HG02642 (cell line): ENCODE measurements around the gene STARD3NL.
"Not testable (repeated sequence)": the region's sequence is repeated elsewhere in the genome, so short reads cannot be mapped to it uniquely, and the experiment has no call there.

Experiments
- ATAC-seq: cut with Tn5 transposase; IDR thresholded peaks from one replicate; pipeline ENCODE4 v1.9.1; 2021; ENCODE audit warnings: mild to moderate bottlenecking; ENCODE audit not compliant: unreplicated experiment, poor library complexity

Gene STARD3NL

GRCh38 chr7:38217672-38218071 is 39.6 kb downstream of the STARD3NL start:
- no peak for ATAC-seq

DNA sequence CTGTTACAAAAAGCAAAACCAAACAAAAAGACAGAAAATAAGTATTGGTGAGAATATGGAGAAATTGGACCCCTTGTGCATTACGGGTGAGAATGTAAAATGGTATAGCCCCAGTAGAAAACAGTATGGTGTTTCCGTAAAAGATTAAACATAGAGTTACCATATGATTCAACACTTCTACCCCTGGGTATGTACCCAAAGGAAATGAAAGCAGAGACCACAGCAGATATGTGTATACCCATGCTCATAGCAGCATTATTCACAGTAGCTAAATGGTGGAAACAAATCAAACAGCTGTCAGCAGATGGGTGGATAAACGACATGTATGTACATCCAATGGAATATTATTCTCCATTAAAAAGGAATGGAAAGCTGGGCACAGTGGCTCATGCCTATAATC is 42.4 kb downstream of the STARD3NL start:
- ATAC-seq = no peak

DNA sequence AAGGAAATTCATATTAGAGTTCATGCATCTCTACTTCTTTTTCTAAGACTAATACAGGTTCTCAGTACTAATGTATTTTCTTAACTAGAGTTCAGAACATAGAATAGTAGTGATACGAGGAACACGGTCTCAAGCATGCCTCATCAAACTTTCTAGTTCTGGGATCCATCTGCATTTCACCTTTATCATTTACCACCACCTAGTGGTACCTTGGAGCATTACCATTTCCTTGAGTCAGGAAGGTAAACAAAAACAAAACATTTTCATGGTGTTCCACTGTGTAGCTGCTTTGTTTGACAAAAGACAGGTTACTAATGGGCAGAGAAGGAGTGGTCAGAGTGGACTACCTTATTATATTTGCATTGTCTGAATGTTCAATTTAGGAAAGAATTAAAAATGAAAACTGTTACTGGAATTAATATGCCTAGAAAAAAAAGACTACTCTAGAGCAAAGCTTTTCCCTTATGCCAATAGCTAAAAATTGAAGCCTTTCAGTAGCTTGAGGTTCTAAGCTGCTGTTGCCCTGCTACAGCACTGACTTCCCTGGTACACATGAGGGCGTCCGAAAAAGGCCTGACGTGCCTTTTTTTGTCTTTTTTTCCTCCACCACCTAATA is 44.5 kb downstream of the STARD3NL start:
- peak; percentile 67 for ATAC-seq

DNA sequence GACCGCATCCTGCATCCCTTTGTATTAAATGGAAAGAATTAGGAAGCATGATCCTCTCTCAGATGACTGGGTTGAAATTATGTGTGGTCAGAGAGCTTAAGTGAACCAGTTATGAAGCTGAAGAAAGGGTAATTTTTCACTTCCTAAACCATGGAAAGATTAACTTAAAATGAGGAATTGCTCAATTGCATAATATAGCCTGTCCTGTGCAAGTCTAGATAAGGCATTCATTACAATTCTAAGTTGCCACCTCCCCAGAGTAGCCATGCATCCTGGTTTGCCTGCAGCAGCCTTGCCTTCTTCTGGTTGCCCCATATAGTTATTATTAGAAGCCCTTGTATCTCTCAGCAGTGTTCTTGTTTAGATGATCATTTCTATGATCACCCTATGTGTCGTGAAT is 45.3 kb downstream of the STARD3NL start:
- no peak for ATAC-seq

- ATAC-seq = no peak
Observed at GRCh38 chr7:38224392-38224791, 46.3 kb downstream of the STARD3NL start.

DNA sequence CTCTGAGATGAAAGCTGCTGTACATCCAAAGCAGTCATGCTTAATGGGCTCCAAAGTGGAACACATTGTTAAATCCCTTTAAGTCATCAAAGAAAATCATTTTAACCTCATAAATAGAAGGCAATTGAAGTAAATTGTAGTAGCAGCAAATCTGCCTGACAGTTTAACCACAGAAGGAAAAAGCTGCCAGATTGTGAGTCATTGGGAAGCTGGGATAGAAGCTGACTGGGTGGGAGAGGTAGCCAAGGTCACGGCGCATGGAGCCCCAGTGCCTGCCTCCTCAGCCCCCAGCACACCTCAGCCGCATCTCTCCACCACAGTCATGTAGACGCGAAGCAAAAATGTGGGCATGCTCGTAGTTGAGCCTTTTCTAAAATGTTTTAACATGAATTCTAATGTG is 51.3 kb downstream of the STARD3NL start:
- no peak for ATAC-seq

GRCh38 chr7:38229884-38230642 is 52.0 kb downstream of the STARD3NL start:
- ATAC-seq = no peak

- ATAC-seq = peak; percentile 77
Observed at GRCh38 chr7:38232502-38233366, 54.7 kb downstream of the STARD3NL start.

- ATAC-seq = not testable (repeated sequence)
Observed at GRCh38 chr7:38234759-38235158, 56.7 kb downstream of the STARD3NL start.

DNA sequence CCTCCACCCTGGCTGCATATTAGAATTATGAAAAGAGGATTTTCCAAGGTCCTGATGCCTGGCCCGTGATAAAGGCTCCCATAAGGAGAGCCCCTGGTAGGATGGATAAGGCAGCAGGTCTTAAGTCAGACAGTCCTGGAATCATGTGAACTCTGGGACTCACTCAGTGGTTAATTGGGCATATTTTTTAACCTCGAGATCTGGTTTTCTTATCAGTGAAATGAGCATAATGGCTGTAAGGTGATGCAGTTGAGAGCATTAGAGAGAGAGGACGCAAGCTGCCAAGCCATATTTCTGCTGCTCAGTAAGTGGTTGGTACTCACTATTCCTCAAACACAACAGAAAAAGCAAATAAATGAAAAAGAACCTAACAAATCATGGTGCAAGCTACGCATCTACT is 57.6 kb downstream of the STARD3NL start:
- no peak for ATAC-seq

GRCh38 chr7:38239129-38239528 is 61.1 kb downstream of the STARD3NL start:
- not testable (repeated sequence) for ATAC-seq

- ATAC-seq = no peak
Observed at GRCh38 chr7:38241071-38241470, 63.0 kb downstream of the STARD3NL start.

GRCh38 chr7:38242814-38243213 is 64.8 kb downstream of the STARD3NL start:
- no peak for ATAC-seq

GRCh38 chr7:38243345-38243744 is 65.3 kb downstream of the STARD3NL start:
- ATAC-seq = not testable (repeated sequence)

- ATAC-seq = no peak
Observed at GRCh38 chr7:38244516-38244915, 66.5 kb downstream of the STARD3NL start.

GRCh38 chr7:38245409-38245977 is 67.4 kb downstream of the STARD3NL start:
- no peak for ATAC-seq

DNA sequence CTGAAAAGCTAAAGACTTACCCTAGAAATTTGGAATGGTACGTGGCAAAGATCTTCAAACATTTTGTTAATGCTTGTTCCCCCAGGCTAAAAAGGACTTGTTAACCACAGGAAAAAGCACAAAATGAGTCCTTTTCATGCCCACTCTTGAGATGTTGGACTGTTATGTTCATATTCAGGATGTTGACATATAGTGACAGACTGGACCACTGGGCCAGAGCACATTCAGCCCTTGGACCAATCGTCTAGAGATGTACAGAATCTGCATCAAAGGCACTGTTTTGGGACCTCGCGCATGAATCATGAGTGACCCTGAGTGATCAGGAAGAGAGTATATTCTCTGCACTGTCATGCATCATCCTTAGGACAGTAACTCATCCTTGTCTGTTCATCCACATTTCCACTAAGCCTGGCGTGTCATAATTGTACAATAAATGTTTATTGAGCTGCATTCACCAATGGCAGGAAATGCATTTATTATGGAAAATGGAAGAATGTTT is 70.1 kb downstream of the STARD3NL start:
- ATAC-seq = no peak

DNA sequence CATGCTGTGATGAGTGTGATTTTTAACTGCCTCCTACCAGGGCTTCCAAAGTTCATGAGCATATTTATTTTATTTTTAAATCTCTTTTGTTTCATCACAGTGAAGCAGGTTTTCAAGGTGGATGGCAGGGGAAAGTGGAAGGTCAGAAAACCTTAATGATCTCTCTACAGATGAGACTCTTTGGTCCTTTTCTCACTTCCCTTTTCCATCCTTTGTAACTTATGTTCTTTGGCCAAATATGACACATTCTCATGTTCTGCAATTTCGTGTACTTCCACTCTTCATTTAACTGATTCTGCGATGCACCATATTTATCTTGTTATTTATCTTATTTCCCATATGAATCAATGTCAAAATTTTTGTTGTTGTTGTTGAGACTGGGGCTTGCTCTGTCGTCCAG is 71.8 kb downstream of the STARD3NL start:
- peak; percentile 69 for ATAC-seq

DNA sequence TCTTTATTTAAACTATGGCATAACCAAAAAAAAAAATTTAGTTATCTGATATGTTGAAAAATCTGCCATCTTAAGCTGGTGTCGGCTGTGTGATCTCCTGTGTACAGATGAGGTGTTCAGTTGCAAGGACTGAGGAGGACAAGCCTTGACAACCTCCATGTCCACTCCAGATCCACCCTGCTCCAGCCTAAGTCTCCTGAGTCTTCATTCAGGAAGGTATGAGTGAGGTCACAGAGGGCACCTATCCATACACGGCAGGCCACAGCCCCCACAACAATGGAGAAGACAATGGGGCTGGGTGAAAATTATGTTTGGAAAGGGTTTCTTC is 79.3 kb downstream of the STARD3NL start:
- ATAC-seq = no peak

DNA sequence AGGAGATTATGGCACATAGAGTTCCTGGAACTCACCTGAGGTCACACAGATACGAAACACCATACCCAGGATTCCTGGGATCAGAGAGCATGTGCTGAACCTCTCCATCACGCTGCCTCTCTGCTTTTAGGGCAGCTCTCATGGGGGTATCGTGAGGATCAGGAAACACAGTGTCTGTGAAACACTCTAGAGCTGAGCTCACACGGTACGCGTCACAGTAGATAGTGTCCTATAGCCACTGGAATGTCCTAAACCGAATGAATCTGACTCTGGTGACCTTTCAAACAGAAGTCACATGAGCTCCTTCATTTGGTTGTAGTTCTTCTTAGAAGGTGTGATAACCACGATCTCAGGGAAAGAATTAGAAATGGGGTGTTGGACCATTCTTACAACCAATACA is 81.1 kb downstream of the STARD3NL start:
- not testable (repeated sequence) for ATAC-seq

GRCh38 chr7:38261601-38262000 is 83.6 kb downstream of the STARD3NL start:
- not testable (repeated sequence) for ATAC-seq
